H1 (cell line): ENCODE data around the gene PRG3. TPM values are rescaled to one million over a fixed set of nuclear protein-coding genes. Genes with fewer than 3 reads are reported as not detected.

ENCODE experiments used
- CTCF ChIA-PET: fragments of 300-600 bp; sonication (Branson Sonifier 250); formaldehyde crosslinking; loops from one replicate; lab custom pipeline; 2021; ENCODE audit not compliant: partially characterized antibody; lab: Charles Lee
- POLR2A ChIA-PET: fragments of 300-600 bp; sonication (Branson Sonifier 250); formaldehyde crosslinking; loops from one replicate; lab custom pipeline; 2021; ENCODE audit warnings: inconsistent platforms; ENCODE audit not compliant: partially characterized antibody; lab: Charles Lee
- DNase-seq, 2 experiments: peaks; one replicate each; pipeline versions ENCODE4 v3.0.0 to v3.0.0-alpha.2; 2010 to 2022; ENCODE audit warnings: low spot score in 2 of 2, low read depth in 1 of 2, mixed read lengths in 1 of 2
- FAIRE-seq: peaks from 2 replicates; lab custom pipeline; 2011; peaks lifted over from hg19 to GRCh38; lab: Jason Lieb, UNC
- H2AFZ ChIP-seq: 2 replicates; pipeline ENCODE4 v1.8.1; 2012; ENCODE audit warnings: low read length, inconsistent platforms
- H2AK5ac ChIP-seq: 2 replicates; pipeline ENCODE4 v1.6.1; 2013; ENCODE audit warnings: low read depth, low read length
- H2BK120ac ChIP-seq: replicated peaks from 2 replicates; pipeline ENCODE3; 2013; ENCODE audit warnings: low read depth, low read length, inconsistent platforms
- H2BK12ac ChIP-seq: 2 replicates; pipeline ENCODE4 v1.6.1; 2013; ENCODE audit warnings: low read depth, low read length
- H2BK15ac ChIP-seq: 2 replicates; pipeline ENCODE4 v1.6.1; 2013; ENCODE audit warnings: low read length
- H2BK20ac ChIP-seq: 2 replicates; pipeline ENCODE4 v1.6.1; 2013; ENCODE audit warnings: low read length
- H2BK5ac ChIP-seq: 2 replicates; pipeline ENCODE4 v1.6.1; 2013; ENCODE audit warnings: low read depth, low read length
- H3K14ac ChIP-seq: 2 replicates; pipeline ENCODE4 v1.6.1; 2013; ENCODE audit warnings: inconsistent platforms; ENCODE audit not compliant: insufficient read length
- H3K18ac ChIP-seq: 2 replicates; pipeline ENCODE4 v1.6.1; 2013; ENCODE audit warnings: low read length; ENCODE audit errors: extremely low read depth
- H3K23ac ChIP-seq: 2 replicates; pipeline ENCODE4 v1.6.1; 2013; ENCODE audit warnings: inconsistent platforms; ENCODE audit not compliant: insufficient read length
- H3K23me2 ChIP-seq: 2 replicates; pipeline ENCODE4 v1.6.1; 2013; ENCODE audit warnings: low read depth, low read length
- H3K27ac ChIP-seq: 2 replicates; pipeline ENCODE4 v1.6.1; 2011; ENCODE audit warnings: low read depth, low read length, inconsistent platforms
- H3K27me3 ChIP-seq, 4 experiments: replicated peaks in 1 of 4; 1 replicate in 1 of 4; 2 replicates in 3 of 4; pipeline versions ENCODE4 v1.6.1 to v1.8.1; 2011 to 2013; ENCODE audit warnings: low read length in 3 of 4, mild to moderate bottlenecking in 3 of 4, inconsistent platforms in 2 of 4, mixed read lengths in 2 of 4, moderate library complexity in 1 of 4; ENCODE audit not compliant: control insufficient read depth in 3 of 4, insufficient read depth in 3 of 4; ENCODE audit errors: extremely low read depth in 1 of 4
- H3K36me3 ChIP-seq, 4 experiments: 2 replicates each; pipeline versions ENCODE4 v1.6.1 to v1.8.1; 2011 to 2013; ENCODE audit warnings: mild to moderate bottlenecking in 4 of 4, low read length in 3 of 4, moderate library complexity in 2 of 4, control low read depth in 1 of 4, inconsistent platforms in 1 of 4; ENCODE audit not compliant: insufficient read depth in 4 of 4, control insufficient read depth in 2 of 4
- H3K4ac ChIP-seq: replicated peaks from 2 replicates; pipeline ENCODE3; 2013; ENCODE audit warnings: low read length, low read depth, mixed read lengths, inconsistent platforms; ENCODE audit not compliant: insufficient read length
- H3K4me1 ChIP-seq, 4 experiments: replicated peaks in 1 of 4; 1 replicate in 1 of 4; 2 replicates in 3 of 4; pipeline versions ENCODE4 v1.6.1 to v1.8.1; 2011 to 2013; ENCODE audit warnings: low read length in 3 of 4, inconsistent platforms in 2 of 4, mixed read lengths in 1 of 4; ENCODE audit not compliant: insufficient read depth in 4 of 4, control insufficient read depth in 3 of 4
- H3K4me2 ChIP-seq, 2 experiments: 2 replicates each; pipeline versions ENCODE4 v1.6.1 to v1.8.1; 2011 to 2013; ENCODE audit warnings: low read depth in 2 of 2, low read length in 2 of 2, control low read depth in 1 of 2, inconsistent platforms in 1 of 2, mild to moderate bottlenecking in 1 of 2; ENCODE audit not compliant: insufficient read depth in 1 of 2
- H3K4me3 ChIP-seq, 4 experiments: fragments of 200-600, 300-600 bp in 1 of 4; sonication (generic), shearing (Covaris generic), sonication (Bioruptor Twin) in 1 of 4; 2 replicates each; pipeline versions ENCODE4 v1.5.1 to v1.8.1; 2011 to 2016; ENCODE audit warnings: low read length in 4 of 4, low read depth in 3 of 4, control low read depth in 2 of 4, inconsistent platforms in 2 of 4, mild to moderate bottlenecking in 2 of 4, mixed read lengths in 1 of 4, moderate library complexity in 1 of 4; ENCODE audit not compliant: insufficient read depth in 2 of 4; ENCODE audit errors: extremely low read depth in 1 of 4
- H3K56ac ChIP-seq: replicated peaks from 2 replicates; pipeline ENCODE3; 2013; ENCODE audit warnings: low read depth, mild to moderate bottlenecking, mixed read lengths, low read length, inconsistent platforms; ENCODE audit not compliant: insufficient read length
- H3K79me1 ChIP-seq: 2 replicates; pipeline ENCODE4 v1.6.1; 2013; ENCODE audit warnings: low read depth, low read length, control low read depth
- H3K79me2 ChIP-seq, 2 experiments: 2 replicates each; pipeline versions ENCODE4 v1.6.1 to v1.8.1; 2012 to 2013; ENCODE audit warnings: low read length in 2 of 2, mild to moderate bottlenecking in 2 of 2, inconsistent platforms in 1 of 2; ENCODE audit not compliant: insufficient read depth in 2 of 2, control insufficient read depth in 1 of 2
- H3K9ac ChIP-seq, 4 experiments: replicated peaks in 1 of 4; 1 replicate in 1 of 4; 2 replicates in 3 of 4; pipeline versions ENCODE4 v1.6.1 to v1.8.1; 2011 to 2013; ENCODE audit warnings: low read depth in 3 of 4, low read length in 3 of 4, control low read depth in 2 of 4, mild to moderate bottlenecking in 2 of 4, moderate library complexity in 2 of 4, inconsistent platforms in 1 of 4; ENCODE audit errors: extremely low read depth in 1 of 4
- H3K9me3 ChIP-seq, 2 experiments: 2 replicates each; pipeline versions ENCODE4 v1.6.1 to v1.8.1; 2012 to 2013; ENCODE audit warnings: mild to moderate bottlenecking in 2 of 2, moderate library complexity in 2 of 2, control low read depth in 1 of 2, inconsistent platforms in 1 of 2, low read depth in 1 of 2, low read length in 1 of 2, mixed read lengths in 1 of 2; ENCODE audit not compliant: insufficient read depth in 2 of 2
- H4K20me1 ChIP-seq, 2 experiments: replicated peaks in 1 of 2; 2 replicates each; pipeline versions ENCODE3 to v1.8.1; 2011 to 2013; ENCODE audit warnings: inconsistent platforms in 2 of 2, low read length in 2 of 2, mild to moderate bottlenecking in 1 of 2; ENCODE audit not compliant: insufficient read depth in 2 of 2, control insufficient read depth in 1 of 2
- H4K5ac ChIP-seq: 2 replicates; pipeline ENCODE4 v1.6.1; 2013; ENCODE audit warnings: low read length, low read depth, mixed read lengths, inconsistent platforms; ENCODE audit not compliant: insufficient read length
- H4K8ac ChIP-seq: 2 replicates; pipeline ENCODE4 v1.8.0; 2013; ENCODE audit warnings: mild to moderate bottlenecking, moderate library complexity, low read length, inconsistent platforms; ENCODE audit not compliant: insufficient read depth; ENCODE audit errors: extremely low read depth
- H4K91ac ChIP-seq: replicated peaks from 2 replicates; pipeline ENCODE3; 2013; ENCODE audit warnings: low read length, mixed read lengths, inconsistent platforms; ENCODE audit not compliant: insufficient read length
- ASH2L ChIP-seq: fragments of 200-600, 300-600 bp; sonication (generic); IDR thresholded peaks from one replicate; pipeline ENCODE4 v1.7.1; 2017; ENCODE audit warnings: low read length
- CBX8 ChIP-seq: fragments of 300-800, 300-1000 bp; sonication (generic); IDR thresholded peaks from 2 replicates; pipeline ENCODE4 v1.7.1; 2016; ENCODE audit warnings: low read depth, low read length, borderline replicate concordance
- CHD1 ChIP-seq: IDR thresholded peaks from 2 replicates; pipeline ENCODE4 v1.6.1; 2012; ENCODE audit warnings: low read depth, low read length, improper control_type of control experiment
- GTF2F1 ChIP-seq: IDR thresholded peaks from 2 replicates; pipeline ENCODE4 v1.6.1; 2012; ENCODE audit warnings: low read depth, low read length, improper control_type of control experiment, borderline replicate concordance
- POLR2AphosphoS5 ChIP-seq: IDR thresholded peaks from 2 replicates; pipeline ENCODE4 v1.6.1; 2011; ENCODE audit warnings: low read depth, low read length
- SP1 ChIP-seq: IDR thresholded peaks from 2 replicates; pipeline ENCODE4 v1.6.1; 2011; ENCODE audit warnings: low read depth, low read length
- TAF7 ChIP-seq: optimal IDR thresholded peaks from 2 replicates; pipeline ENCODE3; 2011; ENCODE audit warnings: low read depth, mild to moderate bottlenecking, inconsistent platforms, low read length, moderate library complexity, borderline replicate concordance
- WGBS, 2 experiments: shearing (Covaris generic) in 1 of 2; methylation state at CpG; one replicate each; pipeline versions ENCODE4 v1.1.6 to v1.1.7; 2013 to 2015; ENCODE audit warnings: low lambda C conversion rate in 2 of 2, mixed read lengths in 2 of 2, inconsistent platforms in 1 of 2, low coverage in 1 of 2, missing lambda C conversion rate in 1 of 2; ENCODE audit not compliant: insufficient replicate concordance in 2 of 2, insufficient coverage in 1 of 2, insufficient read length in 1 of 2; ENCODE audit errors: extremely low coverage in 1 of 2, missing lambda C conversion rate in 1 of 2; 5-methylcytosine and 5-hydroxymethylcytosine counted together
- polyA plus RNA-seq, 7 experiments: library from polyadenylated mRNA; depleted of rRNA in 3 of 7; stranded (reverse) in 5 of 7; unstranded in 2 of 7; fragments of >200 nt in 5 of 7; fragments of 200-250 nt in 2 of 7; gene quantifications; 1 replicate in 5 of 7; 2 replicates in 1 of 7; 4 replicates in 1 of 7; pipeline versions ENCODE4 v1.2.1 to v1.2.3, GENCODE V29; 2011 to 2013; ENCODE audit warnings: missing spikeins in 2 of 7, mixed read lengths in 2 of 7
- total RNA-seq: library from RNA; stranded (reverse); fragmentation: NEBNext Ultra II Directional; extraction: Animal tissue kit (Norgen Biotek cat#: 25700); gene quantifications from 2 replicates; pipeline ENCODE4 v1.2.1, GENCODE V29; 2021
- TF ChIP-seq, protein P1 (sequence below): IDR thresholded peaks from 2 replicates; pipeline ENCODE4 v1.6.1; 2012; ENCODE audit warnings: low read length, inconsistent platforms
- TF ChIP-seq, protein P2 (sequence below): IDR thresholded peaks from 2 replicates; pipeline ENCODE4 v1.6.1; 2012; ENCODE audit warnings: inconsistent platforms

The PRG3 gene
- total and polyA plus RNA-seq, 2 of the 8 experiments (the other 6 are each of a cell fraction or from before 2014, with no cell fraction given) = not detected

- Histone ChIP-seq H3K27me3 (peaks cover 0 to 11% (median 3%) of the 10 kb centered on the region in 4 experiments; a peak in 5 of 7 replicates), H4K5ac (no peak overlapping the region), H3K23me2 (no peaks in the 10 kb centered on the region; the same call in 1 of the 2 replicates), H2AFZ (no peak overlapping the region), H4K91ac (no peak overlapping the region), H2BK15ac (0 out of 2 replicates have a peak overlapping the region, but pooled peaks have one; percentile 34), H3K79me1 (peaks cover 4% of the 10 kb centered on the region; the same call in 1 of the 2 replicates), H2BK20ac (no peak overlapping the region), H3K4me3 (no peak overlapping the region), H2BK12ac (no peak overlapping the region), H3K4me2 (no peak overlapping the region; a peak in 2 of 4 replicates), H2BK5ac (no peak overlapping the region), H3K4ac (no peak overlapping the region), H2AK5ac (no peak overlapping the region), H3K14ac (no peak overlapping the region), H4K8ac (no peak overlapping the region), H3K4me1 (peaks cover 0 to 19% (median 13%) of the 10 kb centered on the region in 4 experiments; a peak in 6 of 7 replicates), H3K79me2 (no peaks in the 10 kb centered on the region), H3K36me3 (peaks cover 0 to 21% (median 2%) of the 10 kb centered on the region in 4 experiments; a peak in 2 of 8 replicates), H3K9me3 (no peaks in the 10 kb centered on the region), H4K20me1 (no peaks in the 10 kb centered on the region), H3K9ac (no peak overlapping the region), H2BK120ac (no peak overlapping the region), H3K23ac (no peak overlapping the region), H3K56ac (no peak overlapping the region), H3K18ac (no peak overlapping the region), H3K27ac (no peak overlapping the region)
- no peak for DNase-seq
- ChIA-PET POLR2A (interaction anchor here (1.1 kb wide), 1 partner anchor 59 kb away, joined by 4 read pairs; no protein-coding TSS in a partner anchor), CTCF (interaction anchor here (1.1 to 10.1 kb wide), 5 partner anchors 8 to 31 kb away, joined by 3 to 68 read pairs (median 7); no protein-coding TSS in a partner anchor)
- FAIRE-seq = no peak
- WGBS, 2 experiments = 82% methylated on average over 15 of the region's 15 CpGs; no CpG with 5 or more reads in 1 of the 2 experiments
- TF ChIP-seq, protein P1, sequence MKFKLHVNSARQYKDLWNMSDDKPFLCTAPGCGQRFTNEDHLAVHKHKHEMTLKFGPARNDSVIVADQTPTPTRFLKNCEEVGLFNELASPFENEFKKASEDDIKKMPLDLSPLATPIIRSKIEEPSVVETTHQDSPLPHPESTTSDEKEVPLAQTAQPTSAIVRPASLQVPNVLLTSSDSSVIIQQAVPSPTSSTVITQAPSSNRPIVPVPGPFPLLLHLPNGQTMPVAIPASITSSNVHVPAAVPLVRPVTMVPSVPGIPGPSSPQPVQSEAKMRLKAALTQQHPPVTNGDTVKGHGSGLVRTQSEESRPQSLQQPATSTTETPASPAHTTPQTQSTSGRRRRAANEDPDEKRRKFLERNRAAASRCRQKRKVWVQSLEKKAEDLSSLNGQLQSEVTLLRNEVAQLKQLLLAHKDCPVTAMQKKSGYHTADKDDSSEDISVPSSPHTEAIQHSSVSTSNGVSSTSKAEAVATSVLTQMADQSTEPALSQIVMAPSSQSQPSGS = no peak
- no peak for TF ChIP-seq POLR2AphosphoS5
- TF ChIP-seq ASH2L = no peak
- no peak for TF ChIP-seq CBX8
- no peak for TF ChIP-seq SP1
- no peak for TF ChIP-seq CHD1
- TF ChIP-seq, protein P2, sequence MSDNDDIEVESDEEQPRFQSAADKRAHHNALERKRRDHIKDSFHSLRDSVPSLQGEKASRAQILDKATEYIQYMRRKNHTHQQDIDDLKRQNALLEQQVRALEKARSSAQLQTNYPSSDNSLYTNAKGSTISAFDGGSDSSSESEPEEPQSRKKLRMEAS = no peak
- no peak for TF ChIP-seq TAF7
- no peak for TF ChIP-seq GTF2F1
Measured at GRCh38 chr11:57424792-57425564, 44.0 kb upstream of the PRG3 start.
